Measurements from ENCODE around the gene DOCK2. TPM values are rescaled to one million over a fixed set of nuclear protein-coding genes. Genes with fewer than 3 reads are reported as not detected.

Gene DOCK2
- polyA plus RNA-seq, 1 donor (not counting 4 experiments of a cell fraction or from before 2014, with no cell fraction given), result 0.21 TPM

- H3K79me2 ChIP-seq (ENCODE audit: control insufficient read depth, insufficient read depth, low read length), result no peaks in the 10 kb centered on the region
- no peaks in the 10 kb centered on the region for H3K27me3 ChIP-seq (ENCODE audit: control insufficient read depth, extremely low read depth, insufficient read depth, low read length)
- no peaks in the 10 kb centered on the region for H3K9me3 ChIP-seq (ENCODE audit: control insufficient read depth, low read depth, low read length)
- no peaks in the 10 kb centered on the region for H4K20me1 ChIP-seq (ENCODE audit: control insufficient read depth, extremely low read depth, insufficient read depth, low read length)
- DNase-seq (ENCODE audit: low read depth, low spot score) (no peak), FAIRE-seq (no peak)
- no peaks in the 10 kb centered on the region for H3K36me3 ChIP-seq (ENCODE audit: control insufficient read depth in 2 of 2, extremely low read depth in 1 of 2, insufficient read depth in 2 of 2, low read length in 2 of 2)
- dilution Hi-C loops (cut with MboI; ENCODE audit: extremely low pct_ligation_motif_present, low sequenced_read_pairs), result no loop called here
- no peak overlapping the region for H2AFZ ChIP-seq (ENCODE audit: control insufficient read depth, low read length)
- TF ChIP-seq EZH2 (IDR thresholded peaks at IDR 0.05; ENCODE audit: low read length), result no peak
- no peak for TF ChIP-seq CTCF (optimal IDR thresholded peaks at IDR 0.05 in 1 of 3, IDR thresholded peaks at IDR 0.05 in 1 of 3, conservative IDR thresholded peaks at IDR 0.05 in 1 of 3; ENCODE audit: extremely low read depth in 1 of 3, insufficient read depth in 2 of 3, low read length in 3 of 3)
- H3K4me3 ChIP-seq (ENCODE audit: control insufficient read depth in 2 of 3, extremely low read depth in 1 of 3, insufficient read depth in 2 of 3, low read depth in 1 of 3, low read length in 3 of 3), result no peak overlapping the region
- no peak overlapping the region for H3K4me2 ChIP-seq (ENCODE audit: control insufficient read depth, extremely low read depth, insufficient read depth, low read depth, low read length)
- H3K9me1 ChIP-seq (ENCODE audit: control insufficient read depth, extremely low read depth, insufficient read depth, low read length), result no peaks in the 10 kb centered on the region
- H3K9ac ChIP-seq (ENCODE audit: control insufficient read depth, extremely low read depth, insufficient read depth, low read length), result no peak overlapping the region
- H3K27ac ChIP-seq (ENCODE audit: control insufficient read depth, insufficient read depth, low read length), result no peak overlapping the region
- no peaks in the 10 kb centered on the region for H3K4me1 ChIP-seq (ENCODE audit: control insufficient read depth, extremely low read depth, insufficient read depth, low read length)
Measured at GRCh38 chr5:170095646-170096045, 458.6 kb downstream of the DOCK2 start.

- H4K20me1 ChIP-seq (ENCODE audit: control insufficient read depth, extremely low read depth, insufficient read depth, low read length), result no peaks in the 10 kb centered on the region
- dilution Hi-C loops (cut with MboI; ENCODE audit: extremely low pct_ligation_motif_present, low sequenced_read_pairs), result no loop called here
- H3K4me3 ChIP-seq (ENCODE audit: control insufficient read depth in 2 of 3, extremely low read depth in 1 of 3, insufficient read depth in 2 of 3, low read depth in 1 of 3, low read length in 3 of 3), result no peak overlapping the region
- no peaks in the 10 kb centered on the region for H3K79me2 ChIP-seq (ENCODE audit: control insufficient read depth, insufficient read depth, low read length)
- H3K27ac ChIP-seq (ENCODE audit: control insufficient read depth, insufficient read depth, low read length), result no peak overlapping the region
- no peaks in the 10 kb centered on the region for H3K9me1 ChIP-seq (ENCODE audit: control insufficient read depth, extremely low read depth, insufficient read depth, low read length)
- no peak overlapping the region for H2AFZ ChIP-seq (ENCODE audit: control insufficient read depth, low read length)
- H3K36me3 ChIP-seq (ENCODE audit: control insufficient read depth in 2 of 2, extremely low read depth in 1 of 2, insufficient read depth in 2 of 2, low read length in 2 of 2), result no peaks in the 10 kb centered on the region
- H3K4me1 ChIP-seq (ENCODE audit: control insufficient read depth, extremely low read depth, insufficient read depth, low read length), result no peaks in the 10 kb centered on the region
- no peak overlapping the region for H3K9ac ChIP-seq (ENCODE audit: control insufficient read depth, extremely low read depth, insufficient read depth, low read length)
- DNase-seq (ENCODE audit: low read depth, low spot score), result no peak
- TF ChIP-seq CTCF (optimal IDR thresholded peaks at IDR 0.05 in 1 of 3, IDR thresholded peaks at IDR 0.05 in 1 of 3, conservative IDR thresholded peaks at IDR 0.05 in 1 of 3; ENCODE audit: extremely low read depth in 1 of 3, insufficient read depth in 2 of 3, low read length in 3 of 3) (no peak), EZH2 (IDR thresholded peaks at IDR 0.05; ENCODE audit: low read length) (no peak)
- no peak for FAIRE-seq
- no peaks in the 10 kb centered on the region for H3K9me3 ChIP-seq (ENCODE audit: control insufficient read depth, low read depth, low read length)
- no peak overlapping the region for H3K4me2 ChIP-seq (ENCODE audit: control insufficient read depth, extremely low read depth, insufficient read depth, low read depth, low read length)
- H3K27me3 ChIP-seq (ENCODE audit: control insufficient read depth, extremely low read depth, insufficient read depth, low read length), result no peaks in the 10 kb centered on the region
Measured at GRCh38 chr5:170097934-170098333, 460.9 kb downstream of the DOCK2 start.

Data from keratinocyte (primary cell).